Type B pancreatic cell (in vitro differentiated cells): Measurements from ENCODE around the gene METTL1. TPM values are rescaled to one million over a fixed set of nuclear protein-coding genes. Genes with fewer than 3 reads are reported as not detected.

Source experiments
- microRNA-seq: library from miRNA; unstranded; fragments of <30 nt; microRNA quantifications from one replicate; pipeline ENCODE4, GENCODE V29; 2020
- total RNA-seq: library from RNA; stranded (reverse); gene quantifications from 2 replicates; pipeline ENCODE4 v1.2.1, GENCODE V29; 2021; ENCODE audit warnings: low replicate concordance

The METTL1 gene
- total RNA-seq, 1 donor from 2014 or later, result 31.1 TPM

Small RNA genes within 50 kb of the gene (microRNA-seq; reads per million reads assigned to microRNA genes)
- not detected for gene MIR6759

Other genes with a start within 250 kb of the METTL1 start
- 87.5 and 94.7 TPM in 2 replicates for gene MBD6, start 249.3 kb downstream of the METTL1 start, total RNA-seq
- 119 and 126 TPM in 2 replicates for gene DCTN2, start 224.9 kb downstream of the METTL1 start, total RNA-seq
- gene KIF5A, start 222.1 kb downstream of the METTL1 start, total RNA-seq, result 1.4 and 4.4 TPM in 2 replicates
- gene PIP4K2C, start 180.9 kb downstream of the METTL1 start, total RNA-seq, result 27.6 and 35.6 TPM in 2 replicates
- 21.5 and 65.5 TPM in 2 replicates for gene DTX3, start 167.3 kb downstream of the METTL1 start, total RNA-seq
- gene ARHGEF25, start 160.7 kb downstream of the METTL1 start, total RNA-seq, result 4.7 and 34.6 TPM in 2 replicates
- gene B4GALNT1, start 138.9 kb downstream of the METTL1 start, total RNA-seq, result 0.64 and 5.9 TPM in 2 replicates
- gene OS9, start 78.0 kb downstream of the METTL1 start, total RNA-seq, result 222 and 236 TPM in 2 replicates
- 0.33 and 4.1 TPM in 2 replicates for gene AGAP2, start 33.4 kb downstream of the METTL1 start, total RNA-seq
- gene TSPAN31, start 27.1 kb downstream of the METTL1 start, total RNA-seq, result 34.8 and 40.8 TPM in 2 replicates
- gene CDK4, start 19.8 kb downstream of the METTL1 start, total RNA-seq, result 124 and 193 TPM in 2 replicates
- 15.0 and 20.1 TPM in 2 replicates for gene MARCHF9, start 17.0 kb downstream of the METTL1 start, total RNA-seq
- 1.4 and 2.2 TPM in 2 replicates for gene CYP27B1, start 5.0 kb downstream of the METTL1 start, total RNA-seq
- gene EEF1AKMT3, start 509 bp upstream of the METTL1 start, total RNA-seq, result 5.1 and 6.0 TPM in 2 replicates
- 30.4 and 33.0 TPM in 2 replicates for gene TSFM, start 10.7 kb upstream of the METTL1 start, total RNA-seq
- 4.9 and 6.6 TPM in 2 replicates for gene AVIL, start 46.6 kb upstream of the METTL1 start, total RNA-seq
- 135 and 183 TPM in 2 replicates for gene CTDSP2, start 74.6 kb upstream of the METTL1 start, total RNA-seq
- gene ATP23, start 169.5 kb upstream of the METTL1 start, total RNA-seq, result 5.2 and 9.7 TPM in 2 replicates